Stimulated activated CD4-positive, alpha-beta T cell treated with anti-CD3 and anti-CD28 coated beads, Interleukin-2, amount 100 ng/mL, for 4 hours (primary cell): ENCODE data around the gene RGL4.
"Not testable (repeated sequence)": the region's sequence is repeated elsewhere in the genome, so short reads cannot be mapped to it uniquely, and the experiment has no call there.

Experiments used
- DNase-seq: peaks from one replicate; pipeline ENCODE4 v3.0.0-alpha.2; 2020; ENCODE audit warnings: low read depth

Gene RGL4, protein sequence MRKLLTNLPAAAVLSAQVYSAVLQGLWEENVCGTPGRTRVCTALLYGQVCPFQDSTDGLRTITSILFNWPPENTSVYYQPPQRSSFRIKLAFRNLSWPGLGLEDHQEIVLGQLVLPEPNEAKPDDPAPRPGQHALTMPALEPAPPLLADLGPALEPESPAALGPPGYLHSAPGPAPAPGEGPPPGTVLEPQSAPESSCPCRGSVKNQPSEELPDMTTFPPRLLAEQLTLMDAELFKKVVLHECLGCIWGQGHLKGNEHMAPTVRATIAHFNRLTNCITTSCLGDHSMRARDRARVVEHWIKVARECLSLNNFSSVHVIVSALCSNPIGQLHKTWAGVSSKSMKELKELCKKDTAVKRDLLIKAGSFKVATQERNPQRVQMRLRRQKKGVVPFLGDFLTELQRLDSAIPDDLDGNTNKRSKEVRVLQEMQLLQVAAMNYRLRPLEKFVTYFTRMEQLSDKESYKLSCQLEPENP

GRCh38 chr22:23690713-23691112 lies at the start of gene RGL4:
RGL4 (plus strand) TSS chr22:23691013; CDS start chr22:23692031, 1,018 bp downstream.
- no peak for DNase-seq

- DNase-seq = not testable (repeated sequence)
These were observed 44.3 kb upstream of the RGL4 start for GRCh38 chr22:23646526-23646925.

DNA sequence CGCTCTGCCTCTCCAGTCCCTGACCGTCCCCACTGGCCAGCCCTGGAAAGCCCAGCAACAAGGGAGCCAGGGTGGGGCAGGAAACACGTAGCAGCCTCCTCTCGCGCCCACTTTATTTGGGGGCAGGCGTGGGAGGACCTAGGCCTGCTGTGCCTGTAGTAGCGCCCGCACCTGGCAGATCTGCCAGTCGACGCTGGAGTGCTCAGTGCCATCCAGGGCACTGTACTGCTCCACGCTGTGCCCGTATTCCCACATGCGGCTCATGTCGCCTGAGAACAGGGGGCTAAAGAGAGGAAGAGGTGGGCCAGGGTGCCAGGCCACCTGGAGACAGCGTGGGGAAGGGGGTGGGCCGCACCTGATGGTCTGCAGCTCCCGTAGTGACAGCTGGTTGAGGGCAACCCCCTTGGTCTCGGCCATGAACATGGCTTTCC lies 41.7 kb upstream of the RGL4 start:
- DNase-seq = no peak

- DNase-seq = no peak
These were observed 39.1 kb upstream of the RGL4 start for GRCh38 chr22:23651676-23652075.

GRCh38 chr22:23652286-23652685 lies 38.5 kb upstream of the RGL4 start:
- DNase-seq = no peak

- no peak for DNase-seq
These were observed 38.1 kb upstream of the RGL4 start for GRCh38 chr22:23652711-23653110.

DNA sequence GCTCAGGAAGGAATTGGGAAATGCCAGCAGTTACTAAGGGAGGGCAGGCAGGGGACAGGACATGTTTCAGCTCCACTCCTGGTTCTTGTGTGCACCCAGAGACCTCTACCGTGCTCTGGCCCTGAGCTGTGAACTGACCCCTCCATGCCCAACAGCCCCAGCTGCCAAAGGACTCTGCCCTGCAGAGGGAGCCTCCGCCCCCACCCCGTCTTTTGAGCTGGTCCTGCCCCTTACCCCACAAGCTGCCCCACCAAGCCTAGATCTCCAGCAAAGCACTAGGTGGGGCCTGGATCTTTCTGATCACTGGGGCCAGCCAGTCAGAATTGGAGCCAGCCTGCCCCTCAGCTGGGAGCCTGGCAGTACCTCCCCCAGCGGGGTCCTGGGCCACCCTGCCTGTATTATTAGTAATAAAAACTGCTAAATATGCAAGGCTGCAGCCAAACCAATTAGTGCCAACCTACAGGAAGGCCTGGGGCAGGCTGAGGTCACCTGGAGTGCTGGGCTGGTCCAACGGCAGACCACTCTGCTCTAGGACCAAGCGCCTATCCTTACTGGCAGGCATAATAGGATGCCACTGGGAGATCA lies 34.8 kb upstream of the RGL4 start:
- no peak for DNase-seq

- DNase-seq = no peak
These were observed 33.1 kb upstream of the RGL4 start for GRCh38 chr22:23657727-23658126.

GRCh38 chr22:23660381-23660780 lies 30.4 kb upstream of the RGL4 start:
- DNase-seq = not testable (repeated sequence)

- DNase-seq = no peak
These were observed 20.2 kb upstream of the RGL4 start for GRCh38 chr22:23670378-23671295.

GRCh38 chr22:23671387-23671786 lies 19.4 kb upstream of the RGL4 start:
- not testable (repeated sequence) for DNase-seq

DNA sequence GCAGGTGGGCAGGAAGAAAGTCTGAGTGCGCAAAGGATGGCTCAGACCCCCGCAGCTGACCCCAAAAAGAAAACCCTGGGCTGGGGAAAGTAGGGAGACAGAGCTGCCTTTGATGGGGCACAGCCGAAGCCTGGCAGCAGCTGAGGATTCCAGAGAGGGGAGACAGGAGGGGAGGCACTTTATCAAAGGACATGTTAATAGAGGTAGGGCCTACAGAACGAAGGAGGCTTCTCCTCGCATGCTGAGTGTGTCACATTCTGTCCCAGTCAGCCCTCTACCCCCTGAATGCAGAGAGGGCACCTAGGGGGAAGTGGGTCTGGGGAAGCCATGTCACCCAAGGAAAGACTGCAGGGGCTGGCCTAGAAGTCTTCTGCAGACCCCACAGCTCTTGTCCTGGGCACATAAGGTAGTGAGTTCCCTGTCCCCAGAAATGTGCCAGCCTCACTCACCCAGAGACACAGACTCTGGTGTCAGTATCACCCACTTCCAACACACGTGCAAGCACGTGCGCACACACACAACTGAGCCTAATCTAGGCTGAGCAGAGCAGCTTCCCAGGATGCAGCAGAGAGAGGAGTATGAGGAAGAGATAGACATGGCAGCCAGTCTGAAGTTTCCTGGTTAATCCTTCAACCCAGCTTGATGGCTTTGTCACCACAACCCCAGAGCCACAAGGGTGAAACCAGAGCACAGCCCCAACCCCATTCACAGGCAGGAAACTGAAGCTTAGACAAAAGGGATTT lies 18.3 kb upstream of the RGL4 start:
- DNase-seq = not testable (repeated sequence)

GRCh38 chr22:23673050-23673620 lies 17.7 kb upstream of the RGL4 start:
- DNase-seq = no peak

DNA sequence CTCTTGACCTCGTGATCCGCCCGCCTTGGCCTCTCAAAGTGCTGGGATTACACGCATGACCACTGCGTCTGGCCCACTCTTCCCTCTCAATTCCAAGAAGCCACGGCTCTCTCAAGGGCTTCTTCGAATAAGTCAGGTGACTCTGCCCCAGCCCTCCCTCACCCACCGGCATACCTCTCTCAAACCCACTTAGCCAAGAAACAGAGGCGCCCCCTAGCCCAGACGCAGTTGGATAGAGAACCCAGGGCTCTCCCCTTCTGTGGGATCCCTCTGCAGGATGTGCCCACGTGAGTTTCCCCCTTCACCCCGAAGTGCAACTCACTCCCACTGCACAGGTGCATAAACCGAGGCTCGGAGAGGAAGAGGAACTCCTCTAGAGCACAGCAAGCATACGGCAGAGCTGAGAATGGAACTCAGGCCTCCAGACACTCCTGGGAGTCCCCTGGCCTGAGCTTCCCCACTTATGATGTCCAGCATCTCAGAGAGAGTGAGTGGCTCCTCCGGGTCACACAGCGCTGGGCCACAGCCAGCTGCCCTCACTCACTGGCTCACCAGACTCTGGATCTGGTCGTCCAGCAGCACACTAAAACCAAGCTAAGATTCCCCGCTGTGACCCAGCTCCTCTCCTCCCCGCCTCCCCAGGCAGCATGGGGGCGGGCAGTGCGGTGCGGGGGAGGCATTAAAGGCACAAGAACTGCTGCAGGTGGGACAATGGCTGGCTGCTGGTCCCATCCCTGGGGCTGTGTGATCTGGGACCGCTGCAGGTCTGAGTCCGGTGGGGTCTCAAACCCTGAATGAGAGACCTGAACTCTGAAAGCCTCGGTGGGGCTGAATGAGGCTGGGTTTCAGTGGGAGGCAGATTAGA lies 16.8 kb upstream of the RGL4 start:
- DNase-seq = no peak

DNA sequence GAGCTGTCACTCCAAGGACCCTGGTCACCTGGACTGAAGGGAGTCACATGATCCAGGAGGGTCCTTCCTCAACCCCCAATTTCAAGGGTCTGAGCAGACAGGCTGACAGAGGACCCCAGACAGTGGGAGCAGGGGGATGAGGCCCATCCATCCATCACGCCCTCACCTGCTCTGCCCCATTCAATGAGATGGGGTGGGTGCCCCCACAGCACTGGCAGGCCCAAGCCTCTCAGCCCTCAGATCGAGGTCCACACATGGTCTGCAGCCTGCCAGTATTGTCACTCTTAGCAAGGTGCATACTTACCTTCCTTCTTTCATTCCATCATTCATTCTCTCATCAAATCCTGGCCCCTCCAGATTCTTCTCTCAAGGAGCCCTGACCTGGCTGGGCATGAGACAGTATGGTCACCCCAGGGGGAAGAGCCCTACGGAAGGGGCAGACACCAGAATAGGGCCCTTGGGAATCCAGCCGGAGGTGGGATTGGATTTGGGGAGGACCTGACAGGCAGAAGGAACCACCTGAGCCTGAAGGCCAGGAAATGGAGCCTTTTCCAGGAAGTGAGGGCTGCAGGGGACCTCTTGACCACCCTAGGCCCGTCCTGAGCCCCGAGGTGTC lies 15.8 kb upstream of the RGL4 start:
- DNase-seq = not testable (repeated sequence)

GRCh38 chr22:23675502-23676415 lies 15.1 kb upstream of the RGL4 start:
- DNase-seq = no peak

DNA sequence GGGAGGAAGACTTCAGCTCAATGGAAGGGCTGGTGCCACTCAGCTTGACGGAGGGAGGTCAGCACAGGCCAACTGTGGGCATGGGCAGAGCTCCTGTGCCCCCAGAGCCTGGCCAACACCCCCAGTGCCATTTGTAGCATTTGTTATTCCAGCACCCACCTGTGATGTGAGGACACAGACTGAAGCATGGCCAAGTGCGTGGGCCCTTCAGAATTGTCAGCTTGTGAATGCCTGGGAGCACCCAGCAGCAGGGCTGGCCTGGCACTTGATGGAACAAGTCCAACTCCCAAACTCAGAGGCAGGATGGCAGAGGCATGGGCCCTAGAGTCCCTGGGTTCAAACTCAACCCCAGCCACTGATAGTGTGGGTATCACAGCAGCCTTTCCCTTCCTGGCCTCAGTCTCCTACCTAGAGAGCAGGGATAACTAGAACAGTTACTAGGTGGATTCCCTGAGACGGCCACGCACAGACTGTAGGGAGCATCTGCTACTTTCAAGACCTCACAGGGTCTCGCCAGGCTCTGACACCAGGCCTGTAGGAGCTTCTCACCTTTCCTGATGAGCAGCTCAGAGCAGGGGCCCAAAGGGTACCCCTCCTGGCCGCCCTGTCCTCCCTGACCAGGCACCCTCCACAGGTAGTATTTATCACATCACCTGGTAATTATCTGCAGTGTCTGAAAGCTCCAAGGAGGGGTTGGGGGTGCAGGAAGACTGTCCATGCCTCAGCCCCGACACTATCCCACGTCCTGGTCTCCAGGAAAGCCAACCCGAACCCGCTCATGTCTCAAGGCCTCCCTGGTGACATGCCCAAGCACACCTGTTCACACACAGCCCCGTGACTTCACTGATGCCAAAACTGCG lies 13.7 kb upstream of the RGL4 start:
- DNase-seq = not testable (repeated sequence)

- no peak for DNase-seq
These were observed 13.2 kb upstream of the RGL4 start for GRCh38 chr22:23677701-23677995.
